HG03520 (cell line): ENCODE results near the gene OR2G6.
"Not testable (repeated sequence)": the region's sequence is repeated elsewhere in the genome, so short reads cannot be mapped to it uniquely, and the experiment has no call there.

Experiments
- ATAC-seq: cut with Tn5 transposase; IDR thresholded peaks from one replicate; pipeline ENCODE4 v1.9.1; 2021; ENCODE audit warnings: mild to moderate bottlenecking, moderate library complexity; ENCODE audit not compliant: unreplicated experiment

OR2G6 gene

DNA sequence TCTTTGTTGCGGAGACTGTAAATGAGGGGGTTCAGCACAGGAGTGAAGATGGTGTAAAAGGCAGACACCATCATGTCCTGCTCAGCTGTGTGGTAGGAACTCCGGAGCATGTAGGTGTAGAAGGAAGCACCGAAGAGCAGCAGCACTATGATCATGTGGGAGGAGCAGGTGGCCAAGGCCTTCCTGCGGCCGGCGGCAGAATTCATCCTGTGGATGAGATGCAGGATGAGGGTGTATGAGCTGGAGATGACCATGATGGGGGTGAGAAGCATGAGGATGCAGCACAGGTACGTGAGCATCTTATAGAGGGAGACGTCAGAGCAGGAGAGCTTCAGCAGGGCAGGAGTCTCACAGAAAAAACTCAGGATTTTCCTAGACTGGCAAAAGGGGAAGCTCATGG is 66.0 kb downstream of the OR2G6 start:
- not testable (repeated sequence) for ATAC-seq

DNA sequence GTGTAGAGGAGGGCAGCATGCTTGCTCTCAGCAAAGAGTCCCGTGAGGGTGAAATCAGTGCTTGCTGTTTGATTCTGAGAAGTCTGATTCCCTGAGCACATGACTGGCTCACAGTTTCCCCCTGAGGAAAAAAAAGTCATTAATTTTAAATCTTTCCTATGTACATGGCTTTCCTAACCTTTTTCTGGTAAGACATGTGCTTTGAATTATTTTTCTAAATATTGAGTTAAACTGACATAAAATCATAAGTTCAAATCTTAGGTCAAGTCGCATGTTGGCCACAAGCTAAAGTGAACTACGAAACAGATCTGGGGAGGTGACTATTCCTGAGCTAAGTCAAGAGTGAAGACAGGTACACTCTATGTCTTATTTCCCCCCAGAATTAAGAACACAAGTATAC is 66.8 kb downstream of the OR2G6 start, which contains the start of gene OR2T34:
OR2T34 (minus strand) TSS at position 101 of the 400 bp plus-strand sequence; CDS start at position 101, 0 bp downstream.
- ATAC-seq: not testable (repeated sequence)

DNA sequence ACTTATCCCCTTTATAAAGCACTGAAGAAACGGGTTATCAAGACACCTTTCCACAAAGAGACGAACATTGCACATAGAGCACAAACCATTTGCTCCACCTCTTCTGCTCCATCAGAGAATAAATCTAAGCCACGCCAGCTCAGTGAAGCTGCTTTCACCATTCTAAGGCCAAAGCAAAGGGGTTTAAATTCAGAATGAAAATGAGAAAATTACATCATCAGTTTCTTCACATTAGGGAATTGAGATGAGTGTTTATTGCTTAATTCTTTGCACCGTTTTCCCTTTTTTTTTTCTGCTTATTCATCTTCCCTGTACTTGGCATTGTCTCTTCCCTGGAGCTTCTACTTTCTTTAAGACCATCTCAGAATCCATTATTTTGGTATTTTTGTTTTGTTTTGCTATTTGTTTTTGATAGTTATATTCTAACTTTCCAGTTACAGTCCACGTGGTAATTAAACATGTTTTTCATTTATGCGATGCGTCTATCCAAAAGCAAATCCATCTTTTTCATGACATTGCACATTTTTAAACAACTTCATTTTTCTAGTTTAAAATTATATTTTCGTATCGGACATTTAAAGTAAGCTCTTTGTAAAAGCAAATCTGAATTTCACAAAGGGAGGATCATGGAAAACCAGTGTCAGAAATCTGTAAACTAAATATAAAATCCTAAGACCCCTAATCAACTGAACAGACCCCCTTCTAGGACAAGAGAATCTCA is 68.5 kb downstream of the OR2G6 start:
- no peak for ATAC-seq
